H9 (cell line): Measurements from ENCODE around the gene VTI1B. TPM values are rescaled to one million over a fixed set of nuclear protein-coding genes. Genes with fewer than 3 reads are reported as not detected.

Experiments
- DNase-seq: peaks from one replicate; pipeline ENCODE4 v3.0.0-alpha.2; 2017
- H2AFZ ChIP-seq: one replicate; pipeline ENCODE4 v1.6.1; 2013; ENCODE audit warnings: mild to moderate bottlenecking, low read length, control low read depth, moderate library complexity
- H2AK5ac ChIP-seq: 2 replicates; pipeline ENCODE4 v1.6.1; 2013; ENCODE audit warnings: low read length, control low read depth, mixed read lengths; ENCODE audit not compliant: insufficient read length
- H2BK120ac ChIP-seq: one replicate; pipeline ENCODE4 v1.6.1; 2013; ENCODE audit warnings: low read depth, mild to moderate bottlenecking, low read length, control low read depth, inconsistent platforms; ENCODE audit not compliant: poor library complexity, severe bottlenecking
- H2BK12ac ChIP-seq: 2 replicates; pipeline ENCODE4 v1.6.1; 2013; ENCODE audit warnings: low read length, control low read depth, mixed read lengths, low read depth; ENCODE audit not compliant: insufficient read length
- H2BK15ac ChIP-seq: 2 replicates; pipeline ENCODE4 v1.6.1; 2013; ENCODE audit warnings: low read depth, low read length, control low read depth
- H2BK20ac ChIP-seq: one replicate; pipeline ENCODE4 v1.6.1; 2013; ENCODE audit warnings: low read depth, mild to moderate bottlenecking, low read length, control low read depth, inconsistent platforms; ENCODE audit not compliant: poor library complexity, severe bottlenecking
- H2BK5ac ChIP-seq: 2 replicates; pipeline ENCODE4 v1.6.1; 2013; ENCODE audit warnings: low read length, control low read depth, mixed read lengths; ENCODE audit not compliant: insufficient read length
- H3K14ac ChIP-seq: 2 replicates; pipeline ENCODE4 v1.6.1; 2013; ENCODE audit warnings: low read length, control low read depth; ENCODE audit not compliant: insufficient read depth
- H3K18ac ChIP-seq: 2 replicates; pipeline ENCODE4 v1.6.1; 2013; ENCODE audit warnings: low read depth, mild to moderate bottlenecking, mixed read lengths, low read length, control low read depth; ENCODE audit not compliant: insufficient read length
- H3K23ac ChIP-seq: 2 replicates; pipeline ENCODE4 v1.6.1; 2013; ENCODE audit warnings: low read length, control low read depth, mixed read lengths, low read depth; ENCODE audit not compliant: insufficient read length
- H3K23me2 ChIP-seq: 2 replicates; pipeline ENCODE4 v1.6.1; 2013; ENCODE audit warnings: low read depth, mild to moderate bottlenecking, mixed read lengths, low read length, control low read depth; ENCODE audit not compliant: insufficient read length, poor library complexity, severe bottlenecking
- H3K27ac ChIP-seq: 2 replicates; pipeline ENCODE4 v1.5.1; 2013; ENCODE audit warnings: low read length, control low read depth, mixed read lengths, low read depth; ENCODE audit not compliant: insufficient read length
- H3K27me3 ChIP-seq: 2 replicates; pipeline ENCODE4 v1.6.1; 2013; ENCODE audit warnings: low read length, control low read depth, inconsistent platforms; ENCODE audit not compliant: insufficient read depth
- H3K4ac ChIP-seq: 2 replicates; pipeline ENCODE4 v1.6.1; 2013; ENCODE audit warnings: low read depth, mild to moderate bottlenecking, control low read depth, inconsistent platforms, low read length, moderate library complexity
- H3K4me1 ChIP-seq: 2 replicates; pipeline ENCODE4 v1.6.1; 2013; ENCODE audit warnings: low read length, control low read depth, inconsistent platforms; ENCODE audit not compliant: insufficient read depth
- H3K4me2 ChIP-seq: 2 replicates; pipeline ENCODE4 v1.6.1; 2013; ENCODE audit warnings: low read length, control low read depth, mixed read lengths; ENCODE audit not compliant: insufficient read length, insufficient read depth
- H3K56ac ChIP-seq: 2 replicates; pipeline ENCODE4 v1.6.1; 2013; ENCODE audit warnings: low read depth, mild to moderate bottlenecking, mixed read lengths, low read length, control low read depth; ENCODE audit not compliant: insufficient read length
- H3K79me1 ChIP-seq: 2 replicates; pipeline ENCODE4 v1.6.1; 2013; ENCODE audit warnings: low read depth, mild to moderate bottlenecking, moderate library complexity, low read length, control low read depth, inconsistent platforms; ENCODE audit not compliant: insufficient read depth, poor library complexity, severe bottlenecking
- H3K79me2 ChIP-seq: 2 replicates; pipeline ENCODE4 v1.6.1; 2013; ENCODE audit warnings: low read length, control low read depth, inconsistent platforms; ENCODE audit not compliant: insufficient read depth
- H3K9ac ChIP-seq: 2 replicates; pipeline ENCODE4 v1.6.1; 2013; ENCODE audit warnings: low read length, control low read depth, mixed read lengths; ENCODE audit not compliant: insufficient read length; ENCODE audit errors: extremely low read depth
- H3K9me3 ChIP-seq: one replicate; pipeline ENCODE4 v1.6.1; 2013; ENCODE audit warnings: low read depth, low read length, inconsistent platforms; ENCODE audit not compliant: control insufficient read depth
- H3T11ph ChIP-seq: one replicate; pipeline ENCODE4 v1.6.1; 2013; ENCODE audit warnings: mild to moderate bottlenecking, low read length, control low read depth, inconsistent platforms
- H4K20me1 ChIP-seq: one replicate; pipeline ENCODE4 v1.6.1; 2013; ENCODE audit not compliant: control insufficient read depth, insufficient read length, insufficient read depth
- H4K5ac ChIP-seq: 2 replicates; pipeline ENCODE4 v1.6.1; 2013; ENCODE audit warnings: low read depth, mild to moderate bottlenecking, mixed read lengths, low read length, control low read depth; ENCODE audit not compliant: insufficient read length
- H4K8ac ChIP-seq: replicated peaks from 2 replicates; pipeline ENCODE4 v1.6.1; 2013; ENCODE audit warnings: low read length, control low read depth, mixed read lengths, low read depth; ENCODE audit not compliant: insufficient read length
- H4K91ac ChIP-seq: 2 replicates; pipeline ENCODE4 v1.6.1; 2013; ENCODE audit warnings: low read depth, mild to moderate bottlenecking, moderate library complexity, mixed read lengths, low read length, control low read depth; ENCODE audit not compliant: insufficient read length
- H3K27ac Mint-ChIP-seq, 3 experiments: 2 replicates in 2 of 3; 3 replicates in 1 of 3; pipeline ENCODE4 v1.8.0; 2020 to 2021; ENCODE audit warnings: mixed read lengths in 3 of 3, mild to moderate bottlenecking in 1 of 3, moderate library complexity in 1 of 3
- H3K27me3 Mint-ChIP-seq: 2 replicates; pipeline ENCODE4 v1.8.0; 2021; ENCODE audit warnings: low read depth, mild to moderate bottlenecking, moderate library complexity, mixed read lengths
- H3K36me3 Mint-ChIP-seq, 3 experiments: 2 replicates in 2 of 3; 3 replicates in 1 of 3; pipeline ENCODE4 v1.8.0; 2020 to 2021; ENCODE audit warnings: low read depth in 3 of 3, mixed read lengths in 3 of 3; ENCODE audit not compliant: insufficient read depth in 1 of 3
- H3K4me1 Mint-ChIP-seq, 2 experiments: 2 replicates each; pipeline ENCODE4 v1.8.0; 2020; ENCODE audit warnings: mixed read lengths in 2 of 2
- H3K4me3 Mint-ChIP-seq, 2 experiments: 2 replicates in 1 of 2; 3 replicates in 1 of 2; pipeline ENCODE4 v1.8.0; 2020 to 2021; ENCODE audit warnings: mild to moderate bottlenecking in 2 of 2, mixed read lengths in 2 of 2, moderate library complexity in 1 of 2
- H3K9me3 Mint-ChIP-seq, 2 experiments: 2 replicates in 1 of 2; 3 replicates in 1 of 2; pipeline ENCODE4 v1.8.0; 2020; ENCODE audit warnings: mild to moderate bottlenecking in 2 of 2, mixed read lengths in 2 of 2, moderate library complexity in 1 of 2
- WGBS: extraction: QIAGEN DNeasy Blood & Tissue Kit; methylation state at CpG from one replicate; pipeline ENCODE4 v1.1.7; 2013; ENCODE audit warnings: missing lambda C conversion rate, low lambda C conversion rate, mixed read lengths; ENCODE audit not compliant: insufficient read length; ENCODE audit errors: extremely low coverage; 5-methylcytosine and 5-hydroxymethylcytosine counted together
- total RNA-seq: library from RNA; stranded (reverse); gene quantifications from 2 replicates; pipeline ENCODE4 v1.2.1, GENCODE V29; 2021
- TF ChIP-seq, protein P1 (sequence below): fragments of 200-600 bp; sonication (generic); conservative IDR thresholded peaks from 3 replicates; pipeline ENCODE4 v1.8.0; 2021; ENCODE audit warnings: antibody characterized with exemption, mild to moderate bottlenecking

VTI1B gene
- total RNA-seq, 1 experiment from 2014 or later: 118 TPM

DNA sequence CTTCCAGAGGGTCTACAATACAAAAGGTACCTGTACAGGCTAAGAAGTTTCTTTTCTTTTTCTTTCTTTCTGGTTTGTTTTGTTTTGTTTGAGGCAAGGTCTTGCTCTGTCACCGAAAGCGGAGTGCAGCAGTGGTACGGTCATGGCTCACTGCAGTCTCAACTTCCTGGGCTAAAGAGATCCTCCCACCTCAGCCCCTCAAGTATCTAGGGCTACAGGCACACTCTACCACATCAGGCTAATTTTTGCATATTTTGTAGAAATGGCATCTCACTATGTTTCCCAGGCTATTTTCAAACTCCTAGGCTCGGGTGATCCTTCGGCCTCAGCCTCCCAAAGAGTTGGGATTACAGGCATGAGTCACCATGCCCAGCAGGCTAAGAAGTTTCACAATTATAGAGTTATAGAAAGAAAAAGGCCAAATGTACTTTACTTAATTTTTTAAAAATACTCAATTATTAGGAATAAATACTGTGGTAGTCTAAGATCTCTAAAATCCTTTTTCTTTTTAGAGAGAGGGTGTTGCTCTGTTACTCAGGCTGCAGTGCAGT is 71.4 kb downstream of the VTI1B start:
- H4K5ac ChIP-seq: no peak overlapping the region

More for the DNA sequence above, 71.4 kb downstream of the VTI1B start:
- H3K9me3 ChIP-seq: no peaks in the 10 kb centered on the region
- no peak overlapping the region for H3K14ac ChIP-seq
- H3K18ac ChIP-seq: no peak overlapping the region
- Mint-ChIP-seq H3K9me3 (no peaks in the 10 kb centered on the region; a peak in 2 of 5 replicates), H3K4me1 (peaks cover 12 to 15% of the 10 kb centered on the region in 2 experiments), H3K4me3 (no peak overlapping the region), H3K36me3 (no peaks in the 10 kb centered on the region), H3K27ac (no peak overlapping the region), H3K27me3 (peaks cover 89% of the 10 kb centered on the region)
- no peaks in the 10 kb centered on the region for H3K79me1 ChIP-seq
- H3T11ph ChIP-seq: no peak overlapping the region
- H3K4me1 ChIP-seq: no peaks in the 10 kb centered on the region
- no peak overlapping the region for H2AK5ac ChIP-seq
- no CpG with 5 or more reads among the region's 5 CpGs for WGBS
- H3K56ac ChIP-seq: no peak overlapping the region
- no peak overlapping the region for H3K9ac ChIP-seq
- no peak overlapping the region for H2BK12ac ChIP-seq
- TF ChIP-seq, protein P1, sequence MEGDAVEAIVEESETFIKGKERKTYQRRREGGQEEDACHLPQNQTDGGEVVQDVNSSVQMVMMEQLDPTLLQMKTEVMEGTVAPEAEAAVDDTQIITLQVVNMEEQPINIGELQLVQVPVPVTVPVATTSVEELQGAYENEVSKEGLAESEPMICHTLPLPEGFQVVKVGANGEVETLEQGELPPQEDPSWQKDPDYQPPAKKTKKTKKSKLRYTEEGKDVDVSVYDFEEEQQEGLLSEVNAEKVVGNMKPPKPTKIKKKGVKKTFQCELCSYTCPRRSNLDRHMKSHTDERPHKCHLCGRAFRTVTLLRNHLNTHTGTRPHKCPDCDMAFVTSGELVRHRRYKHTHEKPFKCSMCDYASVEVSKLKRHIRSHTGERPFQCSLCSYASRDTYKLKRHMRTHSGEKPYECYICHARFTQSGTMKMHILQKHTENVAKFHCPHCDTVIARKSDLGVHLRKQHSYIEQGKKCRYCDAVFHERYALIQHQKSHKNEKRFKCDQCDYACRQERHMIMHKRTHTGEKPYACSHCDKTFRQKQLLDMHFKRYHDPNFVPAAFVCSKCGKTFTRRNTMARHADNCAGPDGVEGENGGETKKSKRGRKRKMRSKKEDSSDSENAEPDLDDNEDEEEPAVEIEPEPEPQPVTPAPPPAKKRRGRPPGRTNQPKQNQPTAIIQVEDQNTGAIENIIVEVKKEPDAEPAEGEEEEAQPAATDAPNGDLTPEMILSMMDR: no peak
- no peak overlapping the region for H3K4me2 ChIP-seq
- H3K23ac ChIP-seq: no peak overlapping the region
- no peak overlapping the region for H2BK20ac ChIP-seq
- H4K91ac ChIP-seq: no peak overlapping the region
- no peak overlapping the region for H4K8ac ChIP-seq
- H3K27ac ChIP-seq: no peak overlapping the region
- no peaks in the 10 kb centered on the region for H4K20me1 ChIP-seq
- no peak overlapping the region for H2AFZ ChIP-seq
- no peak overlapping the region for H3K4ac ChIP-seq
- no peaks in the 10 kb centered on the region for H3K79me2 ChIP-seq
- H2BK15ac ChIP-seq: no peak overlapping the region
- DNase-seq: no peak
- peaks cover 24% of the 10 kb centered on the region; the same call in 1 of the 2 replicates for H3K27me3 ChIP-seq
- peaks cover 9% of the 10 kb centered on the region for H3K23me2 ChIP-seq
- no peak overlapping the region for H2BK120ac ChIP-seq
- H2BK5ac ChIP-seq: no peak overlapping the region
